ENCODE measurements around the gene VSX1. TPM values are rescaled to one million over a fixed set of nuclear protein-coding genes. Genes with fewer than 3 reads are reported as not detected.

Gene VSX1
- total RNA-seq, 1 donor = not detected

DNA sequence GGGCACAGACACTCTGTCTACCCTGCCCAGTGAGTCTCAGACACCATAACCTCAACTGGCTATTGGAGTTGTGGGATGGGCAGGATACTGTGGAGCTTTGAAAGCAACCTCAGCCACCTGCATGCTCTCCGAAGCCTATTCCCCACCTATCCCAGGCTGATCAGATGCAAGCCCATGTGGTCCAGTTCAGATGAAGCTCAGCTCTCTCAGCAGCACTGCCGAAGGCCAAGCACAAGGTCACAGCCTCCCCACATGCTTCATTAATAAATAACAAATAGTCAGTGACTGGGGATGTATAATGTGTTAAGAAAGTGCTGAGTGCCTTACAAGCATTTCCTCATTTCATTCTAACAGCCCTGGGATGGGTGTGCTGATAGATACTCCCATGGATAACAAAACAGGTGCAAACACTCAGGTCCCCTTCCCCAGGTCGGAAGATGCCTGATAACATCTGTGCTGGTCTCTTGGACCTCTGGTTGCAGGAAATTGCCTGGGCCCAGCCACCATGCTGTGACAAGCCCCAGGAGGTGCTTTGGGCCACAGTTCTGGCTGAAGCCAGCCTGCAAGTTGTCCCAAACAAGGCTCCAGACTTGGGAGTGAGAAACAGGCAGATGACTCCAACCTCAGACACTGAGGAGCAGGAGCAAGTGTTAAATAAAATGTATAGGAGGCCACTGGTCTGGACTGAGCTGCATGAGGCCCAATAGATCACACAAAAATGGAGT lies 27.7 kb downstream of the VSX1 start:
- TF ChIP-seq, protein P1, sequence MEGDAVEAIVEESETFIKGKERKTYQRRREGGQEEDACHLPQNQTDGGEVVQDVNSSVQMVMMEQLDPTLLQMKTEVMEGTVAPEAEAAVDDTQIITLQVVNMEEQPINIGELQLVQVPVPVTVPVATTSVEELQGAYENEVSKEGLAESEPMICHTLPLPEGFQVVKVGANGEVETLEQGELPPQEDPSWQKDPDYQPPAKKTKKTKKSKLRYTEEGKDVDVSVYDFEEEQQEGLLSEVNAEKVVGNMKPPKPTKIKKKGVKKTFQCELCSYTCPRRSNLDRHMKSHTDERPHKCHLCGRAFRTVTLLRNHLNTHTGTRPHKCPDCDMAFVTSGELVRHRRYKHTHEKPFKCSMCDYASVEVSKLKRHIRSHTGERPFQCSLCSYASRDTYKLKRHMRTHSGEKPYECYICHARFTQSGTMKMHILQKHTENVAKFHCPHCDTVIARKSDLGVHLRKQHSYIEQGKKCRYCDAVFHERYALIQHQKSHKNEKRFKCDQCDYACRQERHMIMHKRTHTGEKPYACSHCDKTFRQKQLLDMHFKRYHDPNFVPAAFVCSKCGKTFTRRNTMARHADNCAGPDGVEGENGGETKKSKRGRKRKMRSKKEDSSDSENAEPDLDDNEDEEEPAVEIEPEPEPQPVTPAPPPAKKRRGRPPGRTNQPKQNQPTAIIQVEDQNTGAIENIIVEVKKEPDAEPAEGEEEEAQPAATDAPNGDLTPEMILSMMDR (IDR thresholded peaks at IDR 0.05; ENCODE audit: insufficient read depth, low read length) = no peak
- H3K4me3 ChIP-seq (ENCODE audit: low read depth, low read length) = no peak overlapping the region
- no peak for DNase-seq (ENCODE audit: low read depth)

DNA sequence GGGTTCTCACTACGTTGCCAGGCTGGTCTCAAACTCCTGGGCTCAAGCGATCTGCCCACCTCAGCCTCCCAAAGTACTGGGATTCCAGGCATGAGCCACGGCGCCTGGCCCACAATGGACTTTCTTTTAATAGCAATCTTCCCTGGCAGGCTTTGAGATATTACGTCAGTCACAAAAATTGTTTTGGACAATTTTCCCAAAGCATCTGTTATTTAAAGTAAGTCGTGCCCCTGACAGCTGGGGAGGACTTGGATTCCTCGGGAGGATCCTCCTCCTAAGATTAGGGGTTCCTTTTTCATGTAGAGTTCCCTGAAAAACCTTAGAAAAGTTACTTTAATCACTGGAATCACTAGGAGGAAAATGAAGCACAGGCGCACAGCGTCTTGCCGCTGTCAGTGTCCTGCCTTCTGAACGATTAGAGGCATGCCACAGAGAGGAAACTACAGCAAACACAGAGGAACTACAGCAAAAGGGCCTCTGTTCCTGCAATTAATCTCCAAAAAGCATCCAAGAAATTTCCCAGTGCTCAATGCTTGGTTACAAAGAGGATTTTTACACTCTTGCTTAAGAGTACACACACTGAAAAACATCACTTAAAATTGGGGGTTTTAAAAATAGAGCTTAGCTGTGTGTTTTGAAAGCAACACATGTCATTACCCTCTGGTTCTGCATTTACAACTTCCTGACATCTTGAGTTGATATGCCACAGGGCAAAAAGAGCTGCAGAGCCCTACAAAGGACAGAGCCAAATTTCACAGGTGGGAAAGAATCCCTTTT lies 28.5 kb downstream of the VSX1 start:
- DNase-seq (ENCODE audit: low read depth) = peak; percentile 84
- TF ChIP-seq, protein P1 (IDR thresholded peaks at IDR 0.05; ENCODE audit: insufficient read depth, low read length) = no peak
- H3K4me3 ChIP-seq (ENCODE audit: low read depth, low read length) = no peak overlapping the region

DNA sequence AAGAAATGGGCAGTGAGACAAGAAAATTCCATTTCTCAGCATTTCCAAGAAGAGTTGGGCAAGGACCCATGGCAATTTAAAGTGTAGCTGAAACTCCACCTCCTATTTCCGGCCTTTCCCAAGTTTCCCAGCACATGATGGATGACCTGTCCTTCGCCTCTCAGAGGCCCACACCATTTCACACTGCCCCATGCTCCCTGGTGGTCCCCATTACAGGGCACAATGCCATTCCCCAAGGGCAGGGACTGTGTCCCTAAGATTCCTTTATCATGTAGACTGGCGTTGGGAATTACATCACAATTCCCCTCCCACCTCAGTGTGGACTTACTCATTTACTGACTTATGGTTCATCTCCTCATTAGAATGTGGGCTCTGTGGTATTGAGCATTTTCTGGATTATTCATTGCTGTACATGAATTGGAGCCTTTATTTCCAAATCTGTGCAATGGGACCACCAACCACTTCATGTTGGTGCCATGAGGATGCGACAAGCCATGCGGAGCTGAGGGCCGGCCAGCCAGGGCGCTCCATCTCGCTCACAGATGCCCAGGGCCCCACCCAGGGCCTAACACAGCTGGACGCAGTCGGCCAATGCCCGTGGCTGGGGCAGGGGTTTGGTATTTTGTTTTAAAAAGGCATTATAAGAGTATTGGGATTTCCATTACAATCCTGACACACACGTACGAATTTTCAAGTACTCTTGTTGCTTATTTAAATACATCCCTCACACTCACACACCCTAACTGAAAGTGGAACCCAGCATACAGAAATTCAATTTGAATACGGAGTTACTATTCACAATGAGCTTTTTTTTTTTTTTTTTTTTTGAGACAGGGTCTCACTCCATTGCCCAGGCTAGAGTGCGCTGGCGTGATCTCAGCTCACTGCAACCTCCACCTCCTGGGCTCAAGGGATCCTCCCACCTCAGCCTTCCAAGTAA lies 29.4 kb downstream of the VSX1 start:
- TF ChIP-seq, protein P1 (IDR thresholded peaks at IDR 0.05; ENCODE audit: insufficient read depth, low read length) = no peak
- H3K4me3 ChIP-seq (ENCODE audit: low read depth, low read length) = no peak overlapping the region
- DNase-seq (ENCODE audit: low read depth) = peak; percentile 87

DNA sequence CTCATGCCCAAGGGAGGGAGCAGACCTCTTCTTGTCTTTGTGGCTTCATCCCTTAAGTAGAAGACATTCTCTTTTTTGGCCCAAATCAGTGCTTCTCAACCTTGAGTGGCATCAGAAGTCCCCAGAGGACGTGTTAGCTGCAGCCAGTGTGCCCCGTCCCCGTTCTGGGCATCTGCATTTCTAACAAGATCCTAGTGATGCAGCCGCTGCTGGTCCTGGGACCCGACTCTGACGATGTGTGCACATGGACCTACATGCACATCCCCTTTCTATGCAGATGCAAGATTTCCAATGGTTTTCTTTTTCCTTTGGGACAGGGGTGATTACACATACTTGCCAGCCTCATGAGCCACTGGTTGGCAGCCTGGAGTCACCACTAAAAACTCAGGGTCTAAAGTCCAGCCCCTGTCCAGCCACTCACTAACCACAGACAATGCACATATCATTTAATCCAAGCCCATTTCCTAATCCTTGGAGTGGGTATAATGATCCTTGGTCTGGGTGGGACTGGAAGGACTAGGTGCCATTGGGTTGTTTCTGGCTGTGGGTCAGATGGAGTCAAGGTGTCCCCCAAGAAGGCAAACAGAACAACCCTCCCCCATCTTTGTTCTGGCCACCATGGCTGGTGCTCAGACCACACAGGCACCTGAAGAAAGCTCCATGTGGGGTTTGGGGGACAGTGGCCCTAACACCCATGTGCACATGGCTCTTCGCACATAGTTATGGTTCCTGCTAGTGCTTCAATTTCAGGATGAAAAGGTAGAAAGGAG lies 30.4 kb downstream of the VSX1 start:
- H3K4me3 ChIP-seq (ENCODE audit: low read depth, low read length) = no peak overlapping the region
- TF ChIP-seq, protein P1 (IDR thresholded peaks at IDR 0.05; ENCODE audit: insufficient read depth, low read length) = no peak
- no peak for DNase-seq (ENCODE audit: low read depth)

DNA sequence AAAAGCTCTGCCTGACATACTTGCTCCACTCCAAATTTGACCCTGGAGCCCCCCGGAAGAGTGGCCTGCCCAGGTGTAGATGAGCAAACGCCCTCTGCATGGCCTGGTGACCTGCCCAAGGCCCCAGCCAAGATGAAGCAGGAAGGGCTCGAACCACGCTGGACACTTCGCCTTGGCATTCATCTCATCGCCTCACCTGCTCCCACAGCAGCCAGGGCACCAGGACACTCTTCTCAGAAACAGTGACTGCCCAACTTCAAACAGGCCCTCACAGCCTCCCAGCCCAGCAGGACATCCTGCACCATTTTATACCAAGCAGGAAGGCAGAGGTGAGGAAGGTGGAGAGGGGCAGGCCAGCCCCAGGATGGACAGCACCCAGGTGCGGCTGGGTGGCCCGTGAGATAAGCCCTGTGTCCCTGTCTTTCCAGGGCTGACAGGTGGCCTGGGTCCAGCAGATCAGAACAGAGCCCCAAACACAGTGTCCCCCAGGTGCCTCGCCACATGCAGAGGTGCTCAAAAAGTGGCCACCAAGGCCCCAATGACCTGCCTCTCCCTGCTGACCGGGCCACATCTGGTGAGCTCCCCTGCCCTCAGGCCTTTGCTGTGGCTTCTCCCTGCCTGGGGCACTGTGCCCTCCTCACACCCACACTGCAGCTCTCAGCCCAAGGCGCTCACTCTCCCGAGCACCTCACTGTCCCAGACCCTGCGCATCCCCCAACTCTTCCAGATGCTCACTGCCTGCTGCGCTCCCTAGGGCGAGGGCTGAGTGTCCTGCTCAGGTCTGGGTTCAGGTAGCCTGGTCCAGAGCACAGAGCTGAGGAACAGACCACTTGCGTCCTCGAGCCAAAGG lies 31.2 kb downstream of the VSX1 start:
- DNase-seq (ENCODE audit: low read depth) = no peak
- TF ChIP-seq, protein P1 (IDR thresholded peaks at IDR 0.05; ENCODE audit: insufficient read depth, low read length) = no peak

More for the DNA sequence above, 31.2 kb downstream of the VSX1 start:
- H3K4me3 ChIP-seq (ENCODE audit: low read depth, low read length) = no peak overlapping the region

All from fibroblast of the aortic adventitia (primary cell).